Activated T-cell treated with anti-CD3 and anti-CD28 coated beads, Interleukin-2, amount 50 U/mL, for 24 hours (primary cell): ENCODE data around the gene NTM.

Experiments
- DNase-seq: peaks from one replicate; pipeline ENCODE4 v3.0.0-alpha.2; 2020
- H3K27ac Mint-ChIP-seq: 2 replicates; pipeline ENCODE4 v1.8.0; 2020; ENCODE audit warnings: mild to moderate bottlenecking, mixed read lengths
- H3K27me3 Mint-ChIP-seq: 2 replicates; pipeline ENCODE4 v1.8.0; 2020; ENCODE audit warnings: mixed read lengths
- H3K36me3 Mint-ChIP-seq: 2 replicates; pipeline ENCODE4 v1.8.0; 2020; ENCODE audit warnings: low read depth, mixed read lengths
- H3K4me1 Mint-ChIP-seq: 2 replicates; pipeline ENCODE4 v1.8.0; 2020; ENCODE audit warnings: low read depth, mixed read lengths
- H3K4me3 Mint-ChIP-seq: 2 replicates; pipeline ENCODE4 v1.8.0; 2020; ENCODE audit warnings: mild to moderate bottlenecking, moderate library complexity, mixed read lengths
- H3K9me3 Mint-ChIP-seq: 2 replicates; pipeline ENCODE4 v1.8.0; 2020; ENCODE audit warnings: mixed read lengths

Gene NTM

GRCh38 chr11:131763193-131763890, 392.9 kb downstream of the NTM start:
- DNase-seq = no peak
- Mint-ChIP-seq H3K27me3 (no peaks in the 10 kb centered on the region), H3K36me3 (no peaks in the 10 kb centered on the region), H3K4me1 (no peaks in the 10 kb centered on the region), H3K27ac (no peak overlapping the region), H3K4me3 (no peak overlapping the region), H3K9me3 (peaks cover 3% of the 10 kb centered on the region)

GRCh38 chr11:131764126-131764525, 393.7 kb downstream of the NTM start:
- H3K4me3 Mint-ChIP-seq = no peak overlapping the region
- no peaks in the 10 kb centered on the region for H3K4me1 Mint-ChIP-seq
- no peaks in the 10 kb centered on the region for H3K36me3 Mint-ChIP-seq
- peaks cover 3% of the 10 kb centered on the region for H3K9me3 Mint-ChIP-seq
- no peak for DNase-seq
- no peaks in the 10 kb centered on the region for H3K27me3 Mint-ChIP-seq
- H3K27ac Mint-ChIP-seq = no peak overlapping the region

- no peaks in the 10 kb centered on the region for H3K4me1 Mint-ChIP-seq
- no peaks in the 10 kb centered on the region for H3K27me3 Mint-ChIP-seq
- H3K4me3 Mint-ChIP-seq = no peak overlapping the region
- H3K36me3 Mint-ChIP-seq = no peaks in the 10 kb centered on the region
- no peak for DNase-seq
- H3K27ac Mint-ChIP-seq = no peak overlapping the region
- H3K9me3 Mint-ChIP-seq = peaks cover 3% of the 10 kb centered on the region
Observed at GRCh38 chr11:131764649-131765048, 394.2 kb downstream of the NTM start.

GRCh38 chr11:131766637-131767036, 396.2 kb downstream of the NTM start:
- Mint-ChIP-seq H3K36me3 (no peaks in the 10 kb centered on the region), H3K9me3 (peaks cover 4% of the 10 kb centered on the region), H3K27ac (no peak overlapping the region), H3K27me3 (no peaks in the 10 kb centered on the region), H3K4me1 (no peaks in the 10 kb centered on the region), H3K4me3 (no peak overlapping the region)
- DNase-seq = no peak

- no peak for DNase-seq
- Mint-ChIP-seq H3K36me3 (no peaks in the 10 kb centered on the region), H3K4me1 (no peaks in the 10 kb centered on the region), H3K4me3 (no peak overlapping the region), H3K9me3 (peaks cover 4% of the 10 kb centered on the region), H3K27me3 (no peaks in the 10 kb centered on the region), H3K27ac (no peak overlapping the region)
Observed at GRCh38 chr11:131767421-131767820, 397.0 kb downstream of the NTM start.

GRCh38 chr11:131770801-131771200, 400.4 kb downstream of the NTM start:
- Mint-ChIP-seq H3K27ac (no peak overlapping the region), H3K4me3 (no peak overlapping the region), H3K36me3 (no peaks in the 10 kb centered on the region), H3K9me3 (peaks cover 4% of the 10 kb centered on the region), H3K27me3 (no peaks in the 10 kb centered on the region), H3K4me1 (no peaks in the 10 kb centered on the region)
- no peak for DNase-seq

GRCh38 chr11:131771471-131771870, 401.1 kb downstream of the NTM start:
- Mint-ChIP-seq H3K36me3 (no peaks in the 10 kb centered on the region), H3K4me1 (no peaks in the 10 kb centered on the region), H3K4me3 (no peak overlapping the region), H3K9me3 (peaks cover 4% of the 10 kb centered on the region), H3K27me3 (no peaks in the 10 kb centered on the region), H3K27ac (no peak overlapping the region)
- no peak for DNase-seq

GRCh38 chr11:131773626-131774025, 403.2 kb downstream of the NTM start:
- Mint-ChIP-seq H3K36me3 (no peaks in the 10 kb centered on the region), H3K4me1 (no peaks in the 10 kb centered on the region), H3K27ac (no peak overlapping the region), H3K27me3 (no peaks in the 10 kb centered on the region), H3K4me3 (no peak overlapping the region), H3K9me3 (peaks cover 2% of the 10 kb centered on the region)
- no peak for DNase-seq

GRCh38 chr11:131776211-131776610, 405.8 kb downstream of the NTM start:
- H3K4me1 Mint-ChIP-seq = no peaks in the 10 kb centered on the region
- DNase-seq = no peak
- no peak overlapping the region for H3K27ac Mint-ChIP-seq
- no peaks in the 10 kb centered on the region for H3K36me3 Mint-ChIP-seq
- H3K4me3 Mint-ChIP-seq = no peak overlapping the region
- H3K27me3 Mint-ChIP-seq = no peaks in the 10 kb centered on the region
- no peaks in the 10 kb centered on the region for H3K9me3 Mint-ChIP-seq

- Mint-ChIP-seq H3K4me1 (no peaks in the 10 kb centered on the region), H3K27ac (no peak overlapping the region), H3K36me3 (no peaks in the 10 kb centered on the region), H3K9me3 (peaks cover 6% of the 10 kb centered on the region), H3K27me3 (no peaks in the 10 kb centered on the region), H3K4me3 (no peak overlapping the region)
- DNase-seq = no peak
Observed at GRCh38 chr11:131785801-131786200, 415.4 kb downstream of the NTM start.

GRCh38 chr11:131787119-131787518, 416.7 kb downstream of the NTM start:
- Mint-ChIP-seq H3K9me3 (peaks cover 3% of the 10 kb centered on the region), H3K36me3 (no peaks in the 10 kb centered on the region), H3K27me3 (no peaks in the 10 kb centered on the region), H3K27ac (no peak overlapping the region), H3K4me1 (no peaks in the 10 kb centered on the region), H3K4me3 (no peak overlapping the region)
- no peak for DNase-seq

- no peak overlapping the region for H3K27ac Mint-ChIP-seq
Observed at GRCh38 chr11:131790586-131790985, 420.2 kb downstream of the NTM start.

GRCh38 chr11:131792243-131792642, 421.8 kb downstream of the NTM start:
- Mint-ChIP-seq H3K36me3 (no peaks in the 10 kb centered on the region), H3K4me3 (no peak overlapping the region), H3K9me3 (peaks cover 3% of the 10 kb centered on the region), H3K4me1 (no peaks in the 10 kb centered on the region), H3K27ac (no peak overlapping the region), H3K27me3 (no peaks in the 10 kb centered on the region)
- DNase-seq = no peak

More at GRCh38 chr11:131790586-131790985, 420.2 kb downstream of the NTM start:
- Mint-ChIP-seq H3K36me3 (no peaks in the 10 kb centered on the region), H3K4me3 (no peak overlapping the region), H3K27me3 (no peaks in the 10 kb centered on the region), H3K9me3 (peaks cover 3% of the 10 kb centered on the region), H3K4me1 (no peaks in the 10 kb centered on the region)
- DNase-seq = no peak

GRCh38 chr11:131796089-131796488, 425.7 kb downstream of the NTM start:
- no peaks in the 10 kb centered on the region for H3K36me3 Mint-ChIP-seq
- no peak overlapping the region for H3K27ac Mint-ChIP-seq
- H3K4me1 Mint-ChIP-seq = no peaks in the 10 kb centered on the region
- no peak for DNase-seq
- no peak overlapping the region for H3K4me3 Mint-ChIP-seq
- H3K27me3 Mint-ChIP-seq = no peaks in the 10 kb centered on the region
- no peaks in the 10 kb centered on the region for H3K9me3 Mint-ChIP-seq

GRCh38 chr11:131796541-131796940, 426.1 kb downstream of the NTM start:
- Mint-ChIP-seq H3K9me3 (no peaks in the 10 kb centered on the region), H3K4me1 (no peaks in the 10 kb centered on the region), H3K27me3 (no peaks in the 10 kb centered on the region), H3K4me3 (no peak overlapping the region), H3K36me3 (no peaks in the 10 kb centered on the region), H3K27ac (no peak overlapping the region)
- no peak for DNase-seq

- Mint-ChIP-seq H3K36me3 (no peaks in the 10 kb centered on the region), H3K27ac (no peak overlapping the region), H3K4me1 (no peaks in the 10 kb centered on the region), H3K27me3 (no peaks in the 10 kb centered on the region), H3K4me3 (no peak overlapping the region), H3K9me3 (no peaks in the 10 kb centered on the region)
- no peak for DNase-seq
Observed at GRCh38 chr11:131800452-131800851, 430.0 kb downstream of the NTM start.
